ENCODE results near the gene PTGER1.

DNA sequence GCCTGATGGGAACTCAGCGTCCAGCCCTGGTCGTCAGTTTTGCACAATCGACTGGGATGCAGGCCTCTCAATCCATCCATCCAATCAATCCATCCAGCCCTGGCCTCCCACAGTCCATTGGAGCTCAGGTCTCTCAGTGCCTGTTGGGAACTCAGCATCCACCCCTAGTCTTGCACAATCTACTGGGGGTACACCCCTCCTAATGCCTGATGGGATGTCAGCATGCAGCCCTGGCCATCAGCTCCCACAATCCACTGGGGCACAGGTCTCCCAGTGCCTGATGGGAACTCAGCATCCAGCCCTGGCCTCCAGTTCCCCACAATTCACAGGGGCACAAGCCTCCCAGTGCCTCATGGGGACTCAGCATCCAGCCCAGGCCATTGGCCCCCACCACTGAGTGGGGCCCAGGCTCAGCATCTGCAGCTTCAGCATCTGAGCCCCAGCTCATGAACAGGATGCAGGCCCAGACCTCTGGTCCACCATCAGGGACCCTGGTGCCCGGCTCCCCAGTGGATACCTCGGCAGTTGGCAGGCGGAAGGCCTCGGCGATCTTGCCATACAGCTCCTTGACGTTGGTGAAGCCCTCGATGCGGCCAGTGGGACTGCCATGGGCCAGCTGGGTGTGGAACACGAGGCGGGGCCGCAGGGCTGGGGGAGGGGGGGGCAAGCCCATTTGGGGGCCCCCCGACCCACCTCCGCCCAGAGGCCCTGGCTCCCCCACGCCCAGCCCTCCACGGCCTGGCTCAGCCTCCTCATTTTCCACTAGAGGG lies 7.2 kb upstream of the PTGER1 start:
- TF ChIP-seq, protein P1, sequence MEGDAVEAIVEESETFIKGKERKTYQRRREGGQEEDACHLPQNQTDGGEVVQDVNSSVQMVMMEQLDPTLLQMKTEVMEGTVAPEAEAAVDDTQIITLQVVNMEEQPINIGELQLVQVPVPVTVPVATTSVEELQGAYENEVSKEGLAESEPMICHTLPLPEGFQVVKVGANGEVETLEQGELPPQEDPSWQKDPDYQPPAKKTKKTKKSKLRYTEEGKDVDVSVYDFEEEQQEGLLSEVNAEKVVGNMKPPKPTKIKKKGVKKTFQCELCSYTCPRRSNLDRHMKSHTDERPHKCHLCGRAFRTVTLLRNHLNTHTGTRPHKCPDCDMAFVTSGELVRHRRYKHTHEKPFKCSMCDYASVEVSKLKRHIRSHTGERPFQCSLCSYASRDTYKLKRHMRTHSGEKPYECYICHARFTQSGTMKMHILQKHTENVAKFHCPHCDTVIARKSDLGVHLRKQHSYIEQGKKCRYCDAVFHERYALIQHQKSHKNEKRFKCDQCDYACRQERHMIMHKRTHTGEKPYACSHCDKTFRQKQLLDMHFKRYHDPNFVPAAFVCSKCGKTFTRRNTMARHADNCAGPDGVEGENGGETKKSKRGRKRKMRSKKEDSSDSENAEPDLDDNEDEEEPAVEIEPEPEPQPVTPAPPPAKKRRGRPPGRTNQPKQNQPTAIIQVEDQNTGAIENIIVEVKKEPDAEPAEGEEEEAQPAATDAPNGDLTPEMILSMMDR (IDR thresholded peaks at IDR 0.05; ENCODE audit: low read length) = no peak
- TF ChIP-seq EZH2 (IDR thresholded peaks at IDR 0.05; ENCODE audit: borderline replicate concordance, low read length) = no peak
